C4-2B (cell line): Measurements from ENCODE around the gene NR3C2.

Source experiments
- H3K27ac ChIP-seq: fragments of 450-650 bp; 2 replicates; pipeline ENCODE4 v1.5.1; 2017
- CTCF ChIP-seq: fragments of 450-650 bp; conservative IDR thresholded peaks from 2 replicates; pipeline ENCODE4 v1.5.1; 2017; ENCODE audit warnings: mild to moderate bottlenecking
- ZFX ChIP-seq: fragments of 450-650 bp; IDR thresholded peaks from 2 replicates; pipeline ENCODE4 v1.6.1; 2017

Gene NR3C2

GRCh38 chr4:148266921-148267320 is 175.3 kb downstream of the NR3C2 start:
- TF ChIP-seq ZFX (no peak), CTCF (no peak)

DNA sequence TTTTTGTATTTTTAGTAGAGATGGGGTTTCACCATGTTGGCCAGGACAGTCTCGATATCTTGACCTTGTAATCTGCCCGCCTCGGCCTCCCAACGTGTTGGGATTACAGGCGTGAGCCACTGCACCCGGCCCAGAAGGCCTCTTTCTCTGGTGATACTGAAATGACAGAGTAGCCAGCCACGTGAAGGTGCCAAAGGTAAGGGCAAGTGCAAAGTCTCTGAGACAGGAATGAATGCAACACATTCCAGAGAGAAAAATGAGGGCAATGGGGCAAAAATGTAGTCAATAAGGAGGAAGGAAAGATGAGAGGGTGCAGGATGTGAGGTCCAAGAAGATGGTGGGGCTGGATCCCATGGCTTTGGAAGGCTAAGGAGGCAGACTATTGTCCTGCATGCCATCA is 176.0 kb downstream of the NR3C2 start:
- TF ChIP-seq ZFX (no peak), CTCF (no peak)
- no peak overlapping the region for H3K27ac ChIP-seq

More at GRCh38 chr4:148266921-148267320, 175.3 kb downstream of the NR3C2 start:
- H3K27ac ChIP-seq = no peak overlapping the region

DNA sequence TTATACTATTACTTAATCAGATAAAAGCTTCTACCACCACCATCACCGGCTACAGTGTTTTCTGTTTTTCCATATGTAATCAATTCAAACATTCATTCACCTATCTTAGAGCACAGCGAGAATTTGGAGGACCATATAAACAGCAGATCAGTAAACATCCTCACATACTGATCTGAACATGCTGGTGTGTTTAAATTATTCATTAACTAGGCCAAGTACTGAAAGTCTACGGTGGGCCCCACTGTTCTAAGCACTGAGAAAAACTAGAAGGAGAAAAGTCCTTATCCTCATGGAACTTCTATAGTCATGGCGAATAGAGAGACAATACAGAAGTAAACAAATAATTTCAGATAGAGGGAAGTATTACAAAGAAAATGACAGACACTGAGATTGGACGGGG is 176.6 kb downstream of the NR3C2 start:
- TF ChIP-seq CTCF (no peak), ZFX (no peak)
- no peak overlapping the region for H3K27ac ChIP-seq

GRCh38 chr4:148263802-148264201 is 178.4 kb downstream of the NR3C2 start:
- H3K27ac ChIP-seq = no peak overlapping the region
- TF ChIP-seq ZFX (no peak), CTCF (no peak)

- H3K27ac ChIP-seq = no peak overlapping the region
- no peak for TF ChIP-seq ZFX
- no peak for TF ChIP-seq CTCF
These were observed 179.1 kb downstream of the NR3C2 start for GRCh38 chr4:148263127-148263526.

GRCh38 chr4:148261848-148262247 is 180.4 kb downstream of the NR3C2 start:
- TF ChIP-seq ZFX (no peak), CTCF (no peak)
- no peak overlapping the region for H3K27ac ChIP-seq

DNA sequence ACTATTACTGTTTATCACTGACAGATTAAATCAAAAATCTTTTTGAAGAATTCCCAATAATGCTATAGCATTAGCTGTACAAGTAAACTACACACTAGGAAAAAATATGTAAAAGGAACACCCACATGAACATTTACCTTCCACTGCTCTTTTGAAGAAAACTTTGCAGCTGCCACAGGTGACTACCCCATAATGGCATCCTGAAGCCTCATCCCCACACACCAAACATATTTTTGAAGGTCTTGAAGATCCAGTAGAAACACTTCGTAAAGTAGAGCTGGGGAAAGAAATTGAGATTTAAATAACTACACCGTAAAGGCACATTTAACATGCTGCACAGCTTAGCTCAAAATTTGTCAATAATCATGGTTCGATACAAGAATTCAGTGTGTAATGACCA is 182.4 kb downstream of the NR3C2 start:
- H3K27ac ChIP-seq = no peak overlapping the region
- TF ChIP-seq ZFX (no peak), CTCF (no peak)
